Fibroblast of villous mesenchyme (primary cell): ENCODE measurements around the gene KXD1. TPM values are rescaled to one million over a fixed set of nuclear protein-coding genes. Genes with fewer than 3 reads are reported as not detected.

Experiments
- DNase-seq: peaks from one replicate; pipeline ENCODE4 v3.0.0-alpha.2; 2010; ENCODE audit warnings: low read depth
- H3K4me3 ChIP-seq: 2 replicates; pipeline ENCODE4 v1.5.1; 2011; ENCODE audit warnings: low read depth, mild to moderate bottlenecking, low read length
- CTCF ChIP-seq: IDR thresholded peaks from 2 replicates; pipeline ENCODE4 v1.5.1; 2012; ENCODE audit warnings: low read depth, mild to moderate bottlenecking, low read length; ENCODE audit not compliant: insufficient read depth
- total RNA-seq: library from RNA; depleted of rRNA; stranded (reverse); fragments of >200 nt; gene quantifications from 2 replicates; pipeline ENCODE4 v1.2.3, GENCODE V29; 2012

KXD1 gene
- total RNA-seq, 1 donor: 92.8 TPM

DNA sequence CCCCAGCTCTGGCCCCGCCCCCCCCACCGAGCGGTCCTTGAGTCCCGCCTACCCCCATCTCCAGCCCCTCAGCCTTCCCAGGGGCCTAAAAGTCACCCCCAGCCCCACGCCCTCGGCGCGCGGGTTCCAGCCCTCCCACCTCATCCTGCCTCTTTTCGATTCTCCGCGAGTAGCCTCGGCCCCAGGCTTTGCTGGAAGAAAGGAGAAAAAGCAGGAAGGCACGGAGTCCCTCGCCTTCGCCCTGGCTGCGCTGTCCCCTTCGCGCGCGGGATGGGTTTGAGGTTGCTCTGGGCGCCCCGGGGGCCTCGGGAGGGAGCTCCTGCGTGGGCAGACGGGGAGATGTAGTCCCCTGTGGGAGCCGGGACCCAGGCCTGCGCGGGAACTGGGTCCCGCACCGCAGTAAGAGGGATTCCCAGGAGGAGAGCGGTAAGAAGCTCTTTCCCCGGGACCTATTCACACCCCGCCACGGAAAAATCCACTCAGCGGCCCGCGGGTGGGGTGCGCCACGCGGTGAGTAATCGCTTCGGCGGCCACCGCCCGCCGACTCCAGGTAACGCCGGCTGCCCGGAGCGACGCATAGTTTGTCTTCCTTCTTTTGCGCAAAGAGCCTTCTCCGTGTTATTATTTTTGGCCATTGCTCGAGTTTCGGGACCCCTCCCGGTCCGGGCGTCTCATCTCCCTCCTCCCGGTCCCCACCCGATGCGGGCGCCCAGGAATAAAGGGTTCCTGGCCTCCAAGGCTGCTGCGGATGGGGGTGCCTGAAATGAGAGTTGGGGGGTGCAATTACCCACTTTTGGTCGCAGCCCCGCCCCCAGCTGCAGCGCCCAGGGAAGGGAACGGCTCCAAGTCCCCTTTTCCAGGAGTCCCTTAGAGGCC lies 49.8 kb downstream of the KXD1 start:
- TF ChIP-seq CTCF: no peak
- no peak overlapping the region for H3K4me3 ChIP-seq
- no peak for DNase-seq

DNA sequence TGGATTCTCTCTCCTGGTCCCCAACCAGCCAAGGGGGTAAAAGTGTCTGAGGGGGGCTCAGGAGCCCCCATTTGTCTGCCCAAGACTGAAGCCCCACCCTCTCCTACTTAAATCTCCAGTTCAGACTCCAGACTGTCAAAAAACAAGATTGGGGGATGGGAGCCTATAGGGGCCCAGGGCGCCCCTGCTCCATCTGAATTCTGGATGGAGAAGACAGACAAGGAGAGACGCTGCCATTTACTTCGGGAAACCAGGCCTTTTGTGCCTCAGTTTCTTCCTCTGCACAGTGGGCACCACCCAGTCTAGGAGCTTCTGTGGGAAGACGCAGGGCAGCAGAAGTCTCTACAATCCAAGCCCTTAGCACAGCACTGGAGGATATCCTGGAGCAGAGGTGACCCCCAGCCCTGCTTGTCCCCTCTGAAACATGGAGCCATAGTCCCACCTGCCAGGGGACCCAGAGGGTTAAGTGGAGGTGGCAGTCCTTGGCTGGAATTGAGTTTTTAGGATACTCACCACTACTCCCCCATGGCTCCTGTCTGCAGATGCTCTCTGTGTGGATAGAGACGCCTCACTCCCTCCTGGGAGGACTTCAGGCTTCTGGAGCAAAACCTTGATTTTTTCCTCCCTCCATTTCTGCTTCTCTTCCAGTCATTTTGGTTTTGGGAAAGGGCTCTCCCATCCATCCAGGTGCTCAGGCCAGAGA lies 50.6 kb downstream of the KXD1 start:
- no peak for DNase-seq
- TF ChIP-seq CTCF: no peak
- H3K4me3 ChIP-seq: no peak overlapping the region

DNA sequence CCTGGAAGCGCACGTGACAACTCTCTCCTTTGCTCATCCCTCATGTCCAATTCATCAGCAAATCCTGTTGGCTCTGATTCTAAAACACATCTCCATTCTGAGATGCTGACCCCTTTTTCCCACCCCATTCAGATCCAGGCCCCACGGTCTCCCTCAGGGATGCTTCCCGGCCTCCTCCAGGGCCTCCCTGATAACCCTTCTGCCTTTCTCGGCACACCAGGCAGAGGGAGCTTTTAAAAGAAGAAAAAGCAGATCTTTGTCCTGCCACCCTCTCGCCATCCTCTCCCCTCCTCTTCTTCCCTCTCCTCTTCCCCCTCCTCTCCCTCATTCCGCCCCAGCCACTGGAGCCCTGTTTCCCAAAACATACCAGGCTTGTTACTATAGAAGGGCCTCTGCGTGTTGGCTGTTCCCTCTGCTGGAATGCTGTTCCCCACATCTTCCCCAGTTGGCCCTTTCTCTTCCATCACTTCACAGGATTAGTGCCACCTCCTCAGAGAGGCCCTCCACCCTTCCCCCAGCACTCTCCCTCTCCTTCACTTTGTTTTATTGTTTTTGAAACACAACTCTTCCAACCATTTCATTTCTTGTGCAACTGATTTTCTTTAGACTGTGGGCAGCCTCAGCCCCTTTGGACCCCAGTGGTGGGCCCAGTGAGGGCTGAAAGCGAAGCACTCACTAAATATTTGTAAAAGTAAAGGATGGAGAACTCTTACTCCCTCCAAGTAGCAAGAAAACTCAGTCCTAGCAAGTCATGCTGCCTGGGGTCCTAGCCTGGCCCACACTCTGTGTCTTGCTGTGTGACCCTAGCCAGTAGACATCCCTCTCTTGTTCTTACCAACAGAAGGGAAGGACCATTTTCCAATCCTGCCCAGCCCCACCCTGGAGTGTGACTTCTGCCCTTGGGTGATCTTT lies 51.4 kb downstream of the KXD1 start:
- no peak for DNase-seq
- TF ChIP-seq CTCF: no peak
- no peak overlapping the region for H3K4me3 ChIP-seq

GRCh38 chr19:18609717-18610051 lies 52.0 kb downstream of the KXD1 start:
- H3K4me3 ChIP-seq: no peak overlapping the region
- TF ChIP-seq CTCF: no peak
- no peak for DNase-seq

DNA sequence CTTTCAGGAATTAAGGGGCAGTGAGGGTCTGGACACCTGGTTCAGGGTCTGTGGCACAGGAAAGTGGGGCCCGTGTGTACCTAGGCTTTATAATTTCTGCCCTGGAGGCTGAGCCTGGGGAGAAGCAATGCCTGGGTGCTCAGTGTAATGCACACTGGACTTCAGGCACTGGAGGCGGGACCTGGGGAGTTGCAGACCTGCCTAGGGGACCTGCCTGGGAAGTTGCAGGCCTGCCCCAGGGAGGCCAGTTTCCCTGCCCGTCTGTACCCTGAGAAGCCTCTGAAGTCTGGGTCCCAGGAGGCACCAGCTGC lies 52.5 kb downstream of the KXD1 start:
- DNase-seq: no peak
- no peak overlapping the region for H3K4me3 ChIP-seq
- no peak for TF ChIP-seq CTCF

- no peak overlapping the region for H3K4me3 ChIP-seq
- DNase-seq: no peak
- no peak for TF ChIP-seq CTCF
Measured at GRCh38 chr19:18610556-18611326, 53.1 kb downstream of the KXD1 start.
